ENCODE data around the gene LIX1L. TPM values are rescaled to one million over a fixed set of nuclear protein-coding genes. Genes with fewer than 3 reads are reported as not detected.

LIX1L gene
- total and polyA plus RNA-seq, 2 donors (not counting 1 experiment from before 2014, with no cell fraction given) = 14.2 to 63.3 TPM

DNA sequence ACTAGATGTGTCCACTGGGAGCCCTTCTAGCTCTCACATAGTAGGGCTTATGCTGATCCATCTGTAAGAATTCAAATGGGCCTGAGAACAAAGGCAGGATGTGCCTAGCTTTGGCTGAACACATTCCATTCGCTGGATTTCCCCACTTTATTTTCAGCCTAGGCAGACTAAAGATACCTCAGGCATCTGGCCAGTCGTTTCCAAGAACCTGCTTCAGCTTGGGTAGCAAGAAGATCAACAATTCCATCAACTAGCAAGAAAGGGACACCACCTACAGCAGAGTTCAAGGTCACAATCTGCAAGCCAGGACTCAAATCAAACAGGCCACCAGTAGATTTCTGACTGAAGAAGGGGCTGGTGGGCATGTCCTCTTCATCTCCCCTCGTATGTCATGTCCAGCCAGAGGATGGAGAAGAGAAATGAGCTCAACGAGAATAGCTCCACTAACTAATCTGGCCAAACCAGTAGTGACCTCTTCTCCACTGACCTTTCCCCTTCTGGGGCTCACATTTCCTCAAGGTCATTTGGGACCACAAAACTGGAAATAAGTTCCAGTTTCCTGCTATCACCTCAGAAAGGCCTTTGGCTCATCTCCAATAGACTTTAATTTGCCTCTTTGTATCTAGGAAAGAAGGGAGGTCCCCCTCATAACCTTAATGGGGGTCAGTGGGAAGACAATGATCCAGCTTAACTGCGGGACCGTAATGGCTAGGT, 24.4 kb upstream of the LIX1L start:
- Histone ChIP-seq H3K27me3 (ENCODE audit: control insufficient read depth, insufficient read depth, low read length) (no peaks in the 10 kb centered on the region), H4K20me1 (ENCODE audit: control insufficient read depth, extremely low read depth, insufficient read depth, low read length) (no peaks in the 10 kb centered on the region), H3K79me2 (ENCODE audit: control insufficient read depth, insufficient read depth, low read length) (no peaks in the 10 kb centered on the region), H3K4me2 (ENCODE audit: extremely low read depth, insufficient read depth, low read length) (no peak overlapping the region), H3K9ac (ENCODE audit: insufficient read depth, low read length) (no peak overlapping the region), H3K36me3 (ENCODE audit: control insufficient read depth, insufficient read depth, low read length) (no peaks in the 10 kb centered on the region), H2AFZ (ENCODE audit: low read length) (no peak overlapping the region), H3K4me1 (ENCODE audit: control insufficient read depth, extremely low read depth, insufficient read depth, low read length) (peaks cover 29% of the 10 kb centered on the region), H3K27ac (ENCODE audit: insufficient read depth, low read length) (no peak overlapping the region), H3K4me3 (replicated peaks in 1 of 4; ENCODE audit: control extremely low read depth in 1 of 4, insufficient read depth in 1 of 4, low read depth in 3 of 4, low read length in 4 of 4) (no peak overlapping the region), H3K9me3 (ENCODE audit: control insufficient read depth, insufficient read depth, low read depth, low read length) (no peaks in the 10 kb centered on the region)
- DNase-seq (ENCODE audit: low read depth in 2 of 2) = no peak
- no peak for TF ChIP-seq EZH2 (IDR thresholded peaks at IDR 0.05; ENCODE audit: low read length, missing control alignments)
- TF ChIP-seq, protein P1, sequence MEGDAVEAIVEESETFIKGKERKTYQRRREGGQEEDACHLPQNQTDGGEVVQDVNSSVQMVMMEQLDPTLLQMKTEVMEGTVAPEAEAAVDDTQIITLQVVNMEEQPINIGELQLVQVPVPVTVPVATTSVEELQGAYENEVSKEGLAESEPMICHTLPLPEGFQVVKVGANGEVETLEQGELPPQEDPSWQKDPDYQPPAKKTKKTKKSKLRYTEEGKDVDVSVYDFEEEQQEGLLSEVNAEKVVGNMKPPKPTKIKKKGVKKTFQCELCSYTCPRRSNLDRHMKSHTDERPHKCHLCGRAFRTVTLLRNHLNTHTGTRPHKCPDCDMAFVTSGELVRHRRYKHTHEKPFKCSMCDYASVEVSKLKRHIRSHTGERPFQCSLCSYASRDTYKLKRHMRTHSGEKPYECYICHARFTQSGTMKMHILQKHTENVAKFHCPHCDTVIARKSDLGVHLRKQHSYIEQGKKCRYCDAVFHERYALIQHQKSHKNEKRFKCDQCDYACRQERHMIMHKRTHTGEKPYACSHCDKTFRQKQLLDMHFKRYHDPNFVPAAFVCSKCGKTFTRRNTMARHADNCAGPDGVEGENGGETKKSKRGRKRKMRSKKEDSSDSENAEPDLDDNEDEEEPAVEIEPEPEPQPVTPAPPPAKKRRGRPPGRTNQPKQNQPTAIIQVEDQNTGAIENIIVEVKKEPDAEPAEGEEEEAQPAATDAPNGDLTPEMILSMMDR (conservative IDR thresholded peaks at IDR 0.05 in 1 of 2, IDR thresholded peaks at IDR 0.05 in 1 of 2; ENCODE audit: low read depth in 1 of 2, low read length in 2 of 2) = no peak

DNA sequence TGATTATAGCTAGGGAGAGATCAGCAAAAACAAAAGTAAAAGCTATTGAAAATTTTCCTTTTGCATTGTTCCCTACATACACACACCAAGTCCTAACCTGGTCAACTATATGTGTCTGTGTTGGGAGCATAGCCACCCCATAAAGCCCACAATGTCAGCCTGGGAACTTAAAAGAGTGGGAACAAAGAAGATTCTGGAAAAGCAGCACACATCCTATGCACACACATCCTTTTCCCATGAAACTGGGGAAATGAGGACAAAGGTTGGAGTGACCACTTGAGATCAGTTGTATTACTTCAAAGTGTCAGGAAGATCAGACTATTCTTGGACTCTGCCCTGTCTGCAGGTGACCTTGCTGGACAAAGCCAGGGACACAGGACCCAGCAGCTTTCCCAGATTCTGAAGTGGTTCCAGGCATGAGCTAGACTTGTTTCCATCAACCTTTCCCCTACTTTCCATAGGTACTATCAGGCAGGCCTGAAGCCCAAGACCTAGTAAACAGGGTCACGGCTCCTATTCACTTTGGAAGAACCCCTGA, 22.7 kb upstream of the LIX1L start:
- H2AFZ ChIP-seq (ENCODE audit: low read length) = no peak overlapping the region
- no peaks in the 10 kb centered on the region for H3K27me3 ChIP-seq (ENCODE audit: control insufficient read depth, insufficient read depth, low read length)

DNA sequence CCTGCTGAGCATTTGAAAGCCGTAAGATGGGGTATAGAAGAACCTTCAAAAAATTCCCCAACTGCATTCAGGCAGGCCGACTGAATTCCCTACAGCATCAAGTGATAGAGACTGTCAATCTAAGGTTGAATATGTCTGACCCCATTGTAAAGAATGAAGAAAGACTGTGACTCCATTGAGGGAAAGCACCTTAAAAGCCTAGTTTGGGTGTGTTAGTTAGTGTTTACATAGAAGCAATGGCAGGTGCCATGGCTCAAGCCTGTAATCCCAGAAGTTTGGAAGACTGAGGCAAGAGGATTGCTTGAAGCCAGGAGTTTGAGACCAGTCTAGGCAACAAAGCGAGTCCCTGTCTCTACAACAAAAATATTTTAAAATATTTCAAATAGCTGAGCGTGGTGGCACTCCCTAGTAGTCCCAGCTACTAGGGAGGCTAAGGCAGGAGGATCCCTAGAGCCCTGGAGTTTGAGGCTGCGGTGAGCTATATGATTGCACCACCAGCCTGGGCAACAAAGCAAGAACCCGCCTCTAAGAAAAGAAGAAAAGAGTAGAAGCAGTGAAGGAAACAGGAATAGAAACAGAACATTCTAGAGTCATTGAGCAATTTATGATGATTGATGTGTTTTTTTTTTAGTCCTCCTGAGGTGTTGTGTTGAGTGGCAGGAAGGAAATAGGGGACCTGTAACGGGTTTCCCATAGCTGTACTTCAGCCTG, 22.1 kb upstream of the LIX1L start:
- peak in 1 of 2 donors; percentile 52 for DNase-seq (ENCODE audit: low read depth in 2 of 2)
- Histone ChIP-seq H3K4me3 (replicated peaks in 1 of 4; ENCODE audit: control extremely low read depth in 1 of 4, insufficient read depth in 1 of 4, low read depth in 3 of 4, low read length in 4 of 4) (peak overlapping the region in 1 of 4 experiments; percentile 28), H3K4me1 (ENCODE audit: control insufficient read depth, extremely low read depth, insufficient read depth, low read length) (peaks cover 21% of the 10 kb centered on the region), H3K9me3 (ENCODE audit: control insufficient read depth, insufficient read depth, low read depth, low read length) (no peaks in the 10 kb centered on the region), H3K9ac (ENCODE audit: insufficient read depth, low read length) (no peak overlapping the region), H2AFZ (ENCODE audit: low read length) (no peak overlapping the region), H3K36me3 (ENCODE audit: control insufficient read depth, insufficient read depth, low read length) (no peaks in the 10 kb centered on the region), H3K27me3 (ENCODE audit: control insufficient read depth, insufficient read depth, low read length) (no peaks in the 10 kb centered on the region), H3K79me2 (ENCODE audit: control insufficient read depth, insufficient read depth, low read length) (no peaks in the 10 kb centered on the region), H3K4me2 (ENCODE audit: extremely low read depth, insufficient read depth, low read length) (peak overlapping the region; percentile 30), H3K27ac (ENCODE audit: insufficient read depth, low read length) (peak overlapping the region; percentile 87), H4K20me1 (ENCODE audit: control insufficient read depth, extremely low read depth, insufficient read depth, low read length) (no peaks in the 10 kb centered on the region)
- TF ChIP-seq EZH2 (IDR thresholded peaks at IDR 0.05; ENCODE audit: low read length, missing control alignments) = no peak
- TF ChIP-seq, protein P1 (conservative IDR thresholded peaks at IDR 0.05 in 1 of 2, IDR thresholded peaks at IDR 0.05 in 1 of 2; ENCODE audit: low read depth in 1 of 2, low read length in 2 of 2) = no peak

More for the DNA sequence above, 22.7 kb upstream of the LIX1L start:
- TF ChIP-seq, protein P1 (conservative IDR thresholded peaks at IDR 0.05 in 1 of 2, IDR thresholded peaks at IDR 0.05 in 1 of 2; ENCODE audit: low read depth in 1 of 2, low read length in 2 of 2) = no peak
- TF ChIP-seq EZH2 (IDR thresholded peaks at IDR 0.05; ENCODE audit: low read length, missing control alignments) = no peak
- Histone ChIP-seq H3K9me3 (ENCODE audit: control insufficient read depth, insufficient read depth, low read depth, low read length) (no peaks in the 10 kb centered on the region), H3K9ac (ENCODE audit: insufficient read depth, low read length) (no peak overlapping the region), H3K4me2 (ENCODE audit: extremely low read depth, insufficient read depth, low read length) (no peak overlapping the region), H3K79me2 (ENCODE audit: control insufficient read depth, insufficient read depth, low read length) (no peaks in the 10 kb centered on the region), H3K27ac (ENCODE audit: insufficient read depth, low read length) (peak overlapping the region; percentile 87), H3K36me3 (ENCODE audit: control insufficient read depth, insufficient read depth, low read length) (no peaks in the 10 kb centered on the region), H3K4me1 (ENCODE audit: control insufficient read depth, extremely low read depth, insufficient read depth, low read length) (peaks cover 27% of the 10 kb centered on the region), H3K4me3 (replicated peaks in 1 of 4; ENCODE audit: control extremely low read depth in 1 of 4, insufficient read depth in 1 of 4, low read depth in 3 of 4, low read length in 4 of 4) (no peak overlapping the region), H4K20me1 (ENCODE audit: control insufficient read depth, extremely low read depth, insufficient read depth, low read length) (no peaks in the 10 kb centered on the region)
- no peak for DNase-seq (ENCODE audit: low read depth in 2 of 2)
